B cell (primary cell): ENCODE measurements around the gene AQP10. TPM values are rescaled to one million over a fixed set of nuclear protein-coding genes. Genes with fewer than 3 reads are reported as not detected.
A peak's percentile ranks its signal among the peaks of the same experiment; 100 is the strongest.
"Not testable (repeated sequence)": the region's sequence is repeated elsewhere in the genome, so short reads cannot be mapped to it uniquely, and the experiment has no call there.

Source experiments
- ATAC-seq: fragments of 200-7000 bp; cut with Tn5 transposase; one replicate; pipeline ENCODE4 v1.10.0; 2021; ENCODE audit warnings: low read depth, mild to moderate bottlenecking, moderate number of reproducible peaks, moderate library complexity
- CTCF ChIA-PET: fragments of 350-600 bp; sonication (Branson Sonifier 250); formaldehyde crosslinking; loops from one replicate; lab custom pipeline; 2021; ENCODE audit warnings: antibody characterized with exemption, inconsistent platforms; lab: Charles Lee
- POLR2A ChIA-PET: fragments of 350-600 bp; sonication (Branson Sonifier 250); formaldehyde crosslinking; loops from one replicate; lab custom pipeline; 2021; ENCODE audit warnings: antibody characterized with exemption; lab: Charles Lee
- DNase-seq: peaks from one replicate; pipeline ENCODE4 v3.0.0; 2013
- H2AFZ ChIP-seq: 2 replicates; pipeline ENCODE4 v1.6.1; 2012; ENCODE audit warnings: mild to moderate bottlenecking, low read depth, low read length; ENCODE audit not compliant: insufficient read depth, poor library complexity, severe bottlenecking
- H3K27ac ChIP-seq, 2 donors: 1 replicate in 1 of 2; 2 replicates in 1 of 2; pipeline ENCODE4 v1.5.1; 2012 to 2013; ENCODE audit warnings: low read length in 2 of 2, mild to moderate bottlenecking in 2 of 2, moderate library complexity in 1 of 2
- H3K27me3 ChIP-seq, 4 experiments: fragments of 200-600 bp in 1 of 4; sonication (generic) in 1 of 4; replicated peaks in 1 of 4; 1 replicate in 2 of 4; 2 replicates in 2 of 4; pipeline versions ENCODE4 v1.6.1 to v1.7.0; 2013 to 2016; ENCODE audit warnings: low read length in 3 of 4, mild to moderate bottlenecking in 2 of 4, mixed read lengths in 1 of 4, moderate library complexity in 1 of 4; ENCODE audit not compliant: insufficient read depth in 4 of 4, control insufficient read depth in 3 of 4; ENCODE audit errors: control extremely low read depth in 1 of 4
- H3K36me3 ChIP-seq, 2 experiments: replicated peaks in 1 of 2; 1 replicate in 1 of 2; 2 replicates in 1 of 2; pipeline versions ENCODE4 v1.6.1 to v1.7.1; 2013; ENCODE audit warnings: low read length in 1 of 2; ENCODE audit not compliant: insufficient read depth in 2 of 2, control insufficient read depth in 1 of 2; ENCODE audit errors: control extremely low read depth in 1 of 2, extremely low read depth in 1 of 2
- H3K4me1 ChIP-seq, 2 donors: fragments of 200-600 bp in 1 of 2; sonication (generic) in 1 of 2; 1 replicate in 1 of 2; 2 replicates in 1 of 2; pipeline versions ENCODE4 v1.5.1 to v1.6.1; 2013 to 2017; ENCODE audit warnings: low read length in 2 of 2; ENCODE audit not compliant: control insufficient read depth in 2 of 2, insufficient read depth in 2 of 2
- H3K4me2 ChIP-seq: replicated peaks from 2 replicates; pipeline ENCODE3; 2012; ENCODE audit warnings: mild to moderate bottlenecking, low read depth, low read length; ENCODE audit not compliant: poor library complexity, severe bottlenecking
- H3K4me3 ChIP-seq, 5 experiments: fragments of 200-600 bp in 1 of 5; sonication (generic) in 1 of 5; 1 replicate in 3 of 5; 2 replicates in 2 of 5; pipeline versions ENCODE4 v1.5.1 to v1.7.0; 2011 to 2016; ENCODE audit warnings: low read length in 4 of 5, mild to moderate bottlenecking in 4 of 5, low read depth in 2 of 5, control low read depth in 1 of 5, moderate library complexity in 1 of 5; ENCODE audit not compliant: insufficient read depth in 1 of 5; ENCODE audit errors: control extremely low read depth in 1 of 5, extremely low read depth in 1 of 5
- H3K79me2 ChIP-seq: fragments of 200-600 bp; sonication (generic); one replicate; pipeline ENCODE4 v1.6.0; 2016; ENCODE audit warnings: low read length; ENCODE audit not compliant: control insufficient read depth, insufficient read depth
- H3K9ac ChIP-seq: fragments of 200-600 bp; sonication (generic); 2 replicates; pipeline ENCODE4 v1.6.1; 2017; ENCODE audit warnings: mild to moderate bottlenecking, low read length, moderate library complexity
- H3K9me3 ChIP-seq, 3 donors: one replicate each; pipeline versions ENCODE4 v1.6.1 to v1.7.1; 2013; ENCODE audit warnings: low read length in 2 of 3; ENCODE audit not compliant: control insufficient read depth in 2 of 3, insufficient read depth in 1 of 3; ENCODE audit errors: control extremely low read depth in 1 of 3
- H4K20me1 ChIP-seq: 2 replicates; pipeline ENCODE4 v1.6.0; 2012; ENCODE audit warnings: mild to moderate bottlenecking, low read length; ENCODE audit not compliant: insufficient read depth, control insufficient read depth, poor library complexity, severe bottlenecking
- H3K27ac Mint-ChIP-seq: one replicate; pipeline ENCODE4 v1.8.0; 2021; ENCODE audit warnings: mixed read lengths
- H3K27me3 Mint-ChIP-seq: one replicate; pipeline ENCODE4 v1.8.0; 2021; ENCODE audit warnings: mixed read lengths
- H3K4me1 Mint-ChIP-seq: one replicate; pipeline ENCODE4 v1.8.0; 2021; ENCODE audit warnings: mixed read lengths
- H3K4me3 Mint-ChIP-seq: one replicate; pipeline ENCODE4 v1.8.0; 2021; ENCODE audit warnings: mixed read lengths
- H3K9me3 Mint-ChIP-seq: one replicate; pipeline ENCODE4 v1.8.0; 2022; ENCODE audit warnings: mixed read lengths; ENCODE audit not compliant: insufficient read depth
- CTCF ChIP-seq: fragments of 200-600 bp; IDR thresholded peaks from one replicate; pipeline ENCODE4 v1.8.0; 2022; ENCODE audit warnings: antibody characterized with exemption, mild to moderate bottlenecking
- EZH2 ChIP-seq: IDR thresholded peaks from 2 replicates; pipeline ENCODE4 v1.6.1; 2012; ENCODE audit warnings: borderline replicate concordance, low read depth, mild to moderate bottlenecking, moderate library complexity, low read length; ENCODE audit not compliant: insufficient read depth, poor library complexity, severe bottlenecking
- WGBS: methylation state at CpG from one replicate; pipeline ENCODE4 v1.1.5; 2013; ENCODE audit warnings: missing lambda C conversion rate; ENCODE audit not compliant: insufficient coverage; 5-methylcytosine and 5-hydroxymethylcytosine counted together
- intact Hi-C: fragments of 100-400 bp; cut with micrococcal nuclease; formaldehyde crosslinking; loops from one replicate; pipeline ENCODE4 v1.10.0; 2022
- polyA plus RNA-seq: library from polyadenylated mRNA; depleted of rRNA; stranded (reverse); fragments of >200 nt; gene quantifications from 2 replicates; pipeline ENCODE4 v1.2.3, GENCODE V29; 2012
- total RNA-seq, 2 donors: library from RNA; stranded (reverse); fragments of 120-200 nt in 1 of 2; gene quantifications; 1 replicate in 1 of 2; 2 replicates in 1 of 2; pipeline versions ENCODE4 v1.2.3 to v1.2.4, GENCODE V29; 2013 to 2022

AQP10 gene
- total and polyA plus RNA-seq, 2 donors (not counting 1 experiment from before 2014, with no cell fraction given): 0.06 TPM; not detected in 1

GRCh38 chr1:154276797-154277196 lies 44.1 kb upstream of the AQP10 start:
- Histone ChIP-seq H3K27me3 (no peaks in the 10 kb centered on the region), H3K4me2 (no peak overlapping the region), H3K4me1 (peaks cover 10 to 16% of the 10 kb centered on the region in 2 donors), H3K36me3 (peaks cover 0 to 15% of the 10 kb centered on the region in 2 experiments), H3K9me3 (no peaks in the 10 kb centered on the region), H4K20me1 (no peaks in the 10 kb centered on the region), H3K79me2 (peaks cover 12% of the 10 kb centered on the region), H3K4me3 (no peak overlapping the region), H3K9ac (no peak overlapping the region), H3K27ac (no peak overlapping the region), H2AFZ (no peak overlapping the region)
- TF ChIP-seq EZH2 (no peak), CTCF (peak; percentile 31)
- Mint-ChIP-seq H3K27me3 (no peaks in the 10 kb centered on the region), H3K9me3 (no peaks in the 10 kb centered on the region), H3K4me3 (no peak overlapping the region), H3K4me1 (peaks cover 25% of the 10 kb centered on the region), H3K27ac (no peak overlapping the region)
- DNase-seq: peak; percentile 24
- ChIA-PET CTCF (interaction anchor here (0.6 to 3.7 kb wide), 3 partner anchors 49 to 320 kb away, joined by 3 to 25 read pairs (median 7); partner anchors contain the start of gene ATP8B2), POLR2A (interaction anchor here (0.6 kb wide), 1 partner anchor 43 kb away, joined by 6 read pairs; no protein-coding TSS in a partner anchor)
- intact Hi-C loops: no loop called here
- 100% methylated on average over 2 of the region's 7 CpGs for WGBS
- no peak for ATAC-seq

DNA sequence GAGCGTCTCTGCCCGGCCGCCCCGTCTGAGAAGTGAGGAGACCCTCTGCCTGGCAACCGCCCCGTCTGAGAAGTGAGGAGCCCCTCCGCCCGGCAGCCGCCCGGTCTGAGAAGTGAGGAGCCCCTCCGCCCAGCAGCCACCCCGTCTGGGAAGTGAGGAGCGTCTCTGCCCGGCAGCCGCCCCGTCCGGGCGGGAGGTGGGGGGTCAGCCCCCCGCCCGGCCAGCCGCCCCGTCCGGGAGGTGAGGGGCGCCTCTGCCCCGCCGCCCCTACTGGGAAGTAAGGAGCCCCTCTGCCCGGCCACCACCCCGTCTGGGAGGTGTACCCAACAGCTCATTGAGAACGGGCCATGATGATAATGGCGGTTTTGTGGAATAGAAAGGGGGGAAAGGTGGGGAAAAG lies 33.3 kb upstream of the AQP10 start:
- H3K27me3 ChIP-seq, H3K27me3 Mint-ChIP-seq, H3K4me1 Mint-ChIP-seq, H3K27ac ChIP-seq, POLR2A ChIA-PET, H3K4me3 ChIP-seq, H3K4me3 Mint-ChIP-seq, DNase-seq, ATAC-seq, H3K9me3 Mint-ChIP-seq, H2AFZ ChIP-seq, H3K27ac Mint-ChIP-seq, H3K4me2 ChIP-seq, H3K4me1 ChIP-seq, intact Hi-C loops, H3K9me3 ChIP-seq, H3K36me3 ChIP-seq, H4K20me1 ChIP-seq, H3K79me2 ChIP-seq, H3K9ac ChIP-seq: not testable (repeated sequence)
- WGBS: no CpG with 5 or more reads among the region's 30 CpGs
- CTCF ChIA-PET: interaction anchor here (1.0 kb wide), 1 partner anchor 48 kb away, joined by 3 read pairs; no protein-coding TSS in a partner anchor
